ENCODE results near the gene RILPL2. TPM values are rescaled to one million over a fixed set of nuclear protein-coding genes. Genes with fewer than 3 reads are reported as not detected.
"Not testable (repeated sequence)": the region's sequence is repeated elsewhere in the genome, so short reads cannot be mapped to it uniquely, and the experiment has no call there.

RILPL2 gene
- total and polyA plus RNA-seq, 2 of the 13 experiments (the other 11 are each of a cell fraction or from before 2014, with no cell fraction given), result 2.7 to 8.1 TPM

GRCh38 chr12:123453165-123453564, 16.7 kb upstream of the RILPL2 start:
- no peak overlapping the region for H3K27ac ChIP-seq (ENCODE audit: extremely low read length, insufficient read depth, low read length)
- WGBS (ENCODE audit: low lambda C conversion rate), result 68% methylated on average over 3 of the region's 3 CpGs
- BruUV-seq (replicated peaks), result no TSS peak
- intact Hi-C loops (cut with micrococcal nuclease; ENCODE audit: unreplicated experiment) (no loop called here), in situ Hi-C loops (cut with HindIII; ENCODE audit: extremely low pct_ligation_motif_present, low pct_unique_long_range_greater_than_20kb) (no loop called here)
- H3K4me1 ChIP-seq (ENCODE audit: insufficient read depth, low read length), result peaks cover 36% of the 10 kb centered on the region
- H3K36me3 ChIP-seq (replicated peaks in 1 of 2; ENCODE audit: control insufficient read depth in 1 of 2, insufficient read depth in 2 of 2, low read length in 2 of 2), result no peaks in the 10 kb centered on the region
- H3K9me3 ChIP-seq (ENCODE audit: low read length), result no peaks in the 10 kb centered on the region
- TF ChIP-seq ATF3 (CRISPR knock-in tag; IDR thresholded peaks at IDR 0.05) (no peak), ZNF704 (CRISPR knock-in tag; IDR thresholded peaks at IDR 0.05; ENCODE audit: borderline replicate concordance) (no peak), PHF21A (CRISPR knock-in tag; IDR thresholded peaks at IDR 0.05) (no peak)
- no peak for ATAC-seq
- ChIA-PET CTCF (ENCODE audit: low intra/inter-chr PET ratio, low total read pairs) (no interaction called here), POLR2A (no interaction called here)
- H3K9ac ChIP-seq (ENCODE audit: insufficient read depth, low read depth, low read length), result no peak overlapping the region
- H3K4me3 ChIP-seq (replicated peaks in 1 of 3; ENCODE audit: insufficient read depth in 1 of 3, low read depth in 2 of 3, low read length in 3 of 3), result no peak overlapping the region
- H3K4me2 ChIP-seq (ENCODE audit: low read depth, low read length), result peak overlapping the region; percentile 23; the same call in 1 of the 2 replicates
- no peak for DNase-seq (ENCODE audit: low spot score)
- H2AFZ ChIP-seq (ENCODE audit: low read length), result no peak overlapping the region
- H4K20me1 ChIP-seq (ENCODE audit: insufficient read depth, low read length), result no peaks in the 10 kb centered on the region
- no peaks in the 10 kb centered on the region for H3K79me2 ChIP-seq (ENCODE audit: insufficient read depth, low read length)
- no peaks in the 10 kb centered on the region; a peak in 1 of 5 replicates for H3K27me3 ChIP-seq (ENCODE audit: control insufficient read depth in 1 of 2, insufficient read depth in 2 of 2, low read length in 2 of 2)
- FAIRE-seq, result no peak

- H3K4me3 ChIP-seq (replicated peaks in 1 of 3; ENCODE audit: insufficient read depth in 1 of 3, low read depth in 2 of 3, low read length in 3 of 3); in situ Hi-C loops (cut with HindIII; ENCODE audit: extremely low pct_ligation_motif_present, low pct_unique_long_range_greater_than_20kb); CTCF ChIA-PET (ENCODE audit: low intra/inter-chr PET ratio, low total read pairs); H4K20me1 ChIP-seq (ENCODE audit: insufficient read depth, low read length); H3K36me3 ChIP-seq (replicated peaks in 1 of 2; ENCODE audit: control insufficient read depth in 1 of 2, insufficient read depth in 2 of 2, low read length in 2 of 2); H2AFZ ChIP-seq (ENCODE audit: low read length); ATAC-seq; FAIRE-seq; H3K27me3 ChIP-seq (ENCODE audit: control insufficient read depth in 1 of 2, insufficient read depth in 2 of 2, low read length in 2 of 2); intact Hi-C loops (cut with micrococcal nuclease; ENCODE audit: unreplicated experiment); H3K79me2 ChIP-seq (ENCODE audit: insufficient read depth, low read length); BruUV-seq (replicated peaks); H3K9me3 ChIP-seq (ENCODE audit: low read length); DNase-seq (ENCODE audit: low spot score); POLR2A ChIA-PET: not testable (repeated sequence)
- H3K4me2 ChIP-seq (ENCODE audit: low read depth, low read length), result peak overlapping the region; percentile 12; the same call in 1 of the 2 replicates
- 0 out of 2 replicates have a peak, but pooled peaks have one; percentile 20 for TF ChIP-seq GFI1 (CRISPR knock-in tag; IDR thresholded peaks at IDR 0.05; ENCODE audit: borderline replicate concordance)
- WGBS (ENCODE audit: low lambda C conversion rate), result 45% methylated on average over 1 of the region's 1 CpG
- peaks cover 45% of the 10 kb centered on the region for H3K4me1 ChIP-seq (ENCODE audit: insufficient read depth, low read length)
- H3K9ac ChIP-seq (ENCODE audit: insufficient read depth, low read depth, low read length), result 0 out of 2 replicates have a peak overlapping the region, but pooled peaks have one; percentile 8
- H3K27ac ChIP-seq (ENCODE audit: extremely low read length, insufficient read depth, low read length), result peak overlapping the region; percentile 40
Observed at GRCh38 chr12:123452276-123452550, 15.7 kb upstream of the RILPL2 start.

Measured in HepG2 (cell line).